Astrocyte (in vitro differentiated cells and primary cell): ENCODE measurements around the gene DFFB. TPM values are rescaled to one million over a fixed set of nuclear protein-coding genes. Genes with fewer than 3 reads are reported as not detected.

Experiments
- DNase-seq: peaks from one replicate; pipeline ENCODE4 v3.0.0-alpha.2; 2010; ENCODE audit warnings: low read depth
- FAIRE-seq: peaks from 2 replicates; lab custom pipeline; 2011; peaks lifted over from hg19 to GRCh38; lab: Jason Lieb, UNC
- H2AFZ ChIP-seq: 2 replicates; pipeline ENCODE4 v1.6.0; 2012; ENCODE audit warnings: low read depth, low read length, inconsistent platforms
- H3K27ac ChIP-seq: 2 replicates; pipeline ENCODE4 v1.5.1; 2011; ENCODE audit warnings: low read depth, low read length, inconsistent platforms
- H3K27me3 ChIP-seq: 2 replicates; pipeline ENCODE4 v1.6.0; 2011; ENCODE audit warnings: low read length, inconsistent platforms; ENCODE audit not compliant: insufficient read depth
- H3K36me3 ChIP-seq: 2 replicates; pipeline ENCODE4 v1.5.1; 2011; ENCODE audit warnings: low read length, inconsistent platforms; ENCODE audit not compliant: insufficient read depth
- H3K4me1 ChIP-seq: 2 replicates; pipeline ENCODE4 v1.5.1; 2011; ENCODE audit warnings: low read length, inconsistent platforms; ENCODE audit not compliant: insufficient read depth
- H3K4me2 ChIP-seq: 2 replicates; pipeline ENCODE4 v1.6.0; 2012; ENCODE audit warnings: low read length, inconsistent platforms
- H3K4me3 ChIP-seq: 2 replicates; pipeline ENCODE4 v1.5.1; 2011; ENCODE audit warnings: low read depth, mild to moderate bottlenecking, low read length, inconsistent platforms; ENCODE audit not compliant: insufficient read depth
- H3K79me2 ChIP-seq: 2 replicates; pipeline ENCODE4 v1.6.0; 2012; ENCODE audit warnings: mild to moderate bottlenecking, low read length, inconsistent platforms; ENCODE audit not compliant: insufficient read depth
- H3K9ac ChIP-seq: 2 replicates; pipeline ENCODE4 v1.6.0; 2012; ENCODE audit warnings: mild to moderate bottlenecking, low read length, inconsistent platforms
- H3K9me3 ChIP-seq: 2 replicates; pipeline ENCODE4 v1.5.1; 2012; ENCODE audit warnings: low read depth, mild to moderate bottlenecking, low read length, inconsistent platforms; ENCODE audit not compliant: insufficient read depth
- H4K20me1 ChIP-seq: 2 replicates; pipeline ENCODE4 v1.6.0; 2012; ENCODE audit warnings: low read length, inconsistent platforms; ENCODE audit not compliant: insufficient read depth
- H3K27ac Mint-ChIP-seq: one replicate; pipeline ENCODE4 v1.8.0; 2021; ENCODE audit warnings: mild to moderate bottlenecking, mixed read lengths; ENCODE audit not compliant: unreplicated experiment
- H3K27me3 Mint-ChIP-seq: one replicate; pipeline ENCODE4 v1.8.0; 2021; ENCODE audit warnings: low read depth, mixed read lengths; ENCODE audit not compliant: unreplicated experiment
- H3K36me3 Mint-ChIP-seq: one replicate; pipeline ENCODE4 v1.8.0; 2021; ENCODE audit warnings: low read depth, mixed read lengths; ENCODE audit not compliant: unreplicated experiment
- H3K4me1 Mint-ChIP-seq: one replicate; pipeline ENCODE4 v1.8.0; 2021; ENCODE audit warnings: low read depth, mixed read lengths; ENCODE audit not compliant: unreplicated experiment
- H3K4me3 Mint-ChIP-seq: one replicate; pipeline ENCODE4 v1.8.0; 2021; ENCODE audit warnings: mild to moderate bottlenecking, moderate library complexity, mixed read lengths; ENCODE audit not compliant: unreplicated experiment
- H3K9me3 Mint-ChIP-seq: one replicate; pipeline ENCODE4 v1.8.0; 2021; ENCODE audit warnings: mild to moderate bottlenecking, mixed read lengths; ENCODE audit not compliant: unreplicated experiment
- CTCF ChIP-seq: IDR thresholded peaks from 2 replicates; pipeline ENCODE4 v1.5.1; 2011; ENCODE audit warnings: low read depth, mild to moderate bottlenecking, inconsistent platforms, low read length, moderate library complexity; ENCODE audit not compliant: insufficient read depth
- EZH2 ChIP-seq: IDR thresholded peaks from 2 replicates; pipeline ENCODE4 v1.6.1; 2012; ENCODE audit warnings: mild to moderate bottlenecking, low read length, inconsistent platforms; ENCODE audit not compliant: insufficient read depth
- total RNA-seq: library from RNA; stranded (reverse); gene quantifications from 2 replicates; pipeline ENCODE4 v1.2.1, GENCODE V29; 2021

The DFFB gene
- total RNA-seq, 1 donor from 2014 or later: 7.4 TPM

GRCh38 chr1:3879787-3880428, 22.6 kb downstream of the DFFB start:
- H3K79me2 ChIP-seq: no peaks in the 10 kb centered on the region
- no peak for TF ChIP-seq CTCF
- TF ChIP-seq EZH2: no peak
- Mint-ChIP-seq H3K4me3 (no peak overlapping the region), H3K9me3 (peaks cover 14% of the 10 kb centered on the region), H3K4me1 (no peaks in the 10 kb centered on the region), H3K27me3 (no peaks in the 10 kb centered on the region), H3K27ac (no peak overlapping the region), H3K36me3 (peaks cover 44% of the 10 kb centered on the region)
- H3K9me3 ChIP-seq: no peaks in the 10 kb centered on the region
- H3K9ac ChIP-seq: no peak overlapping the region
- no peaks in the 10 kb centered on the region for H3K27me3 ChIP-seq
- no peak overlapping the region for H2AFZ ChIP-seq
- no peak overlapping the region for H3K4me2 ChIP-seq
- H4K20me1 ChIP-seq: no peaks in the 10 kb centered on the region
- peaks cover 5% of the 10 kb centered on the region for H3K36me3 ChIP-seq
- FAIRE-seq (no peak), DNase-seq (no peak)
- no peak overlapping the region for H3K27ac ChIP-seq
- H3K4me3 ChIP-seq: no peak overlapping the region
- H3K4me1 ChIP-seq: no peaks in the 10 kb centered on the region

- no peaks in the 10 kb centered on the region for H3K4me1 ChIP-seq
- no peaks in the 10 kb centered on the region for H3K79me2 ChIP-seq
- no peaks in the 10 kb centered on the region for H3K4me1 Mint-ChIP-seq
- no peak for TF ChIP-seq CTCF
- TF ChIP-seq EZH2: no peak
- no peak for DNase-seq
- H3K9me3 Mint-ChIP-seq: peaks cover 14% of the 10 kb centered on the region
- H3K4me3 Mint-ChIP-seq: no peak overlapping the region
- H4K20me1 ChIP-seq: no peaks in the 10 kb centered on the region
- no peak overlapping the region for H3K4me3 ChIP-seq
- peaks cover 41% of the 10 kb centered on the region for H3K36me3 Mint-ChIP-seq
- H3K9ac ChIP-seq: no peak overlapping the region
- no peaks in the 10 kb centered on the region for H3K27me3 Mint-ChIP-seq
- peaks cover 7% of the 10 kb centered on the region for H3K36me3 ChIP-seq
- H3K9me3 ChIP-seq: no peaks in the 10 kb centered on the region
- H3K27ac ChIP-seq: no peak overlapping the region
- no peak for FAIRE-seq
- H3K27ac Mint-ChIP-seq: no peak overlapping the region
- H3K4me2 ChIP-seq: no peak overlapping the region
- no peak overlapping the region for H2AFZ ChIP-seq
- H3K27me3 ChIP-seq: no peaks in the 10 kb centered on the region
Measured at GRCh38 chr1:3880429-3881192, 23.3 kb downstream of the DFFB start.

GRCh38 chr1:3881193-3881480, 23.9 kb downstream of the DFFB start:
- Mint-ChIP-seq H3K36me3 (peaks cover 38% of the 10 kb centered on the region), H3K4me3 (no peak overlapping the region), H3K4me1 (no peaks in the 10 kb centered on the region), H3K27ac (no peak overlapping the region), H3K27me3 (no peaks in the 10 kb centered on the region), H3K9me3 (peaks cover 14% of the 10 kb centered on the region)
- no peak for TF ChIP-seq EZH2
- TF ChIP-seq CTCF: no peak
- no peaks in the 10 kb centered on the region for H4K20me1 ChIP-seq
- H3K9ac ChIP-seq: no peak overlapping the region
- DNase-seq (no peak), FAIRE-seq (no peak)
- H3K36me3 ChIP-seq: peaks cover 7% of the 10 kb centered on the region
- H3K27me3 ChIP-seq: no peaks in the 10 kb centered on the region
- no peak overlapping the region for H3K4me3 ChIP-seq
- H3K4me1 ChIP-seq: no peaks in the 10 kb centered on the region
- H2AFZ ChIP-seq: no peak overlapping the region
- no peak overlapping the region for H3K4me2 ChIP-seq
- H3K9me3 ChIP-seq: no peaks in the 10 kb centered on the region
- no peaks in the 10 kb centered on the region for H3K79me2 ChIP-seq
- H3K27ac ChIP-seq: no peak overlapping the region
